Neural cell (in vitro differentiated cells): Measurements from ENCODE around the gene CHL1. TPM values are rescaled to one million over a fixed set of nuclear protein-coding genes. Genes with fewer than 3 reads are reported as not detected.

ENCODE experiments used
- H2AFZ ChIP-seq: fragments of 200-600, 300-800 bp; sonication (generic), shearing (Covaris generic); 2 replicates; pipeline ENCODE4 v1.6.0; 2014; ENCODE audit warnings: low read depth, mild to moderate bottlenecking, antibody characterized with exemption, low read length, moderate library complexity
- H3F3A ChIP-seq: fragments of 200-600 bp; shearing (Covaris generic); 2 replicates; pipeline ENCODE4 v1.6.1; 2016; ENCODE audit warnings: mild to moderate bottlenecking, moderate library complexity, mixed read lengths, antibody characterized with exemption, low read length; ENCODE audit not compliant: insufficient read depth, poor library complexity, severe bottlenecking
- H3K27ac ChIP-seq: fragments of 200-600, 300-800 bp; sonication (generic), shearing (Covaris generic); 2 replicates; pipeline ENCODE4 v1.5.1; 2014; ENCODE audit warnings: mild to moderate bottlenecking, low read length, moderate library complexity
- H3K27me3 ChIP-seq: fragments of 300-800, 200-600 bp; sonication (generic), shearing (Covaris generic); 2 replicates; pipeline ENCODE4 v1.6.0; 2014; ENCODE audit warnings: mild to moderate bottlenecking, low read depth, low read length, moderate library complexity; ENCODE audit not compliant: insufficient read depth
- H3K36me3 ChIP-seq: fragments of 300-800, 200-600 bp; sonication (generic), shearing (Covaris generic); 2 replicates; pipeline ENCODE4 v1.5.1; 2014; ENCODE audit warnings: mild to moderate bottlenecking, antibody characterized with exemption, low read length, moderate library complexity; ENCODE audit not compliant: insufficient read depth
- H3K4me2 ChIP-seq: fragments of 300-800, 200-600 bp; sonication (generic), shearing (Covaris generic); 2 replicates; pipeline ENCODE4 v1.6.0; 2014; ENCODE audit warnings: mild to moderate bottlenecking, low read length
- H3K4me3 ChIP-seq: fragments of 300-800, 200-600 bp; sonication (generic), shearing (Covaris generic); 2 replicates; pipeline ENCODE4 v1.5.1; 2014; ENCODE audit warnings: mild to moderate bottlenecking, low read length, moderate library complexity
- H3K79me2 ChIP-seq: fragments of 200-600 bp; shearing (Covaris generic); replicated peaks from 2 replicates; pipeline ENCODE4 v1.6.0; 2014; ENCODE audit warnings: mild to moderate bottlenecking, low read length, moderate library complexity; ENCODE audit not compliant: insufficient read depth
- H3K9ac ChIP-seq: fragments of 300-800, 200-600 bp; sonication (generic), shearing (Covaris generic); 2 replicates; pipeline ENCODE4 v1.6.1; 2016; ENCODE audit warnings: mild to moderate bottlenecking, low read length, mixed read lengths
- H3K9me2 ChIP-seq: fragments of 200-600 bp; shearing (Covaris generic); 2 replicates; pipeline ENCODE4 v1.6.1; 2016; ENCODE audit warnings: mild to moderate bottlenecking, low read length, mixed read lengths; ENCODE audit not compliant: insufficient read depth
- H3K9me3 ChIP-seq: fragments of 200-600, 300-800 bp; sonication (generic), shearing (Covaris generic); 2 replicates; pipeline ENCODE4 v1.6.1; 2016; ENCODE audit warnings: mild to moderate bottlenecking, mixed run types, low read length, moderate library complexity, mixed read lengths
- H4K20me1 ChIP-seq: fragments of 200-600 bp; shearing (Covaris generic); 2 replicates; pipeline ENCODE4 v1.6.1; 2016; ENCODE audit warnings: mild to moderate bottlenecking, mixed run types; ENCODE audit not compliant: insufficient read depth
- EP300 ChIP-seq: fragments of 450-650 bp; conservative IDR thresholded peaks from 2 replicates; pipeline ENCODE4 v1.6.1; 2014; ENCODE audit warnings: antibody characterized with exemption, mild to moderate bottlenecking, moderate library complexity; ENCODE audit not compliant: poor library complexity, severe bottlenecking
- EZH2 ChIP-seq: fragments of 200-600, 300-800 bp; shearing (Covaris generic), sonication (generic); IDR thresholded peaks from 2 replicates; pipeline ENCODE4 v1.6.1; 2014; ENCODE audit warnings: antibody characterized with exemption, low read length, borderline replicate concordance, mild to moderate bottlenecking; ENCODE audit not compliant: insufficient read depth, poor library complexity, severe bottlenecking
- MXI1 ChIP-seq: fragments of 450-650 bp; conservative IDR thresholded peaks from 2 replicates; pipeline ENCODE4 v1.6.1; 2014; ENCODE audit warnings: antibody characterized with exemption, mild to moderate bottlenecking; ENCODE audit not compliant: poor library complexity, severe bottlenecking
- POLR2AphosphoS5 ChIP-seq: IDR thresholded peaks from 2 replicates; pipeline ENCODE4 v1.6.1; 2012
- RAD21 ChIP-seq: fragments of 450-650 bp; conservative IDR thresholded peaks from 2 replicates; pipeline ENCODE4 v1.6.1; 2014; ENCODE audit warnings: antibody characterized with exemption, mild to moderate bottlenecking, moderate library complexity
- SMC3 ChIP-seq: fragments of 450-650 bp; conservative IDR thresholded peaks from 2 replicates; pipeline ENCODE4 v1.6.1; 2014; ENCODE audit warnings: antibody characterized with exemption, mild to moderate bottlenecking, moderate library complexity; ENCODE audit not compliant: poor library complexity
- TAF1 ChIP-seq: IDR thresholded peaks from 2 replicates; pipeline ENCODE4 v1.6.1; 2012; ENCODE audit warnings: low read depth
- polyA plus RNA-seq: library from polyadenylated mRNA; depleted of rRNA; stranded (reverse); fragments of >200 nt; gene quantifications from 2 replicates; pipeline ENCODE4 v1.2.3, GENCODE V29; 2014
- TF ChIP-seq, protein P1 (sequence below): fragments of 450-650 bp; IDR thresholded peaks from 2 replicates; pipeline ENCODE4 v1.5.1; 2014; ENCODE audit warnings: antibody characterized with exemption, mild to moderate bottlenecking, moderate library complexity; ENCODE audit not compliant: poor library complexity, severe bottlenecking
- TF ChIP-seq, protein P2 (sequence below): IDR thresholded peaks from 2 replicates; pipeline ENCODE4 v1.6.1; 2012; ENCODE audit warnings: borderline replicate concordance

CHL1 gene
- polyA plus RNA-seq, 1 donor from 2014 or later: 199 TPM

DNA sequence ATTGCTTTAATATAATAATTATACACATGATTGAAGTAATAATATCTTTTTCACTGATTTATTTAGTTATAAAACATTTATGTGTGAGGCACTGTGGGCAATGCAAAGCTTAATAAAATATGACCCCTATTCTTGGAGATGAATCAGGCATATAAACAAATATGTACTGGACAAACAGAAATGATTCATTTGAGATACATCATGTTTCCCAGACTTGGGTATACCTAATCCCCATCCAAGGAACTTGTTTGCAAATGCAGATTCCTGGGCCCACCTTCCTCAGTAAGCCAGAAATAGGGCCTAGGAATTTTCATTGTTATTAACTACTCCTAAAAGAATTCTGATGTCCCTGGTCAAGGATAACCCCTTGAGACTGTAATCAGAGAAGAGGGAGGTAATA is 184.2 kb downstream of the CHL1 start:
- no peaks in the 10 kb centered on the region for H3K79me2 ChIP-seq
- peaks cover 4% of the 10 kb centered on the region for H3K36me3 ChIP-seq
- no peak overlapping the region for H3K4me2 ChIP-seq
- no peaks in the 10 kb centered on the region for H3K9me2 ChIP-seq
- no peaks in the 10 kb centered on the region for H4K20me1 ChIP-seq
- TF ChIP-seq MXI1 (no peak), POLR2AphosphoS5 (no peak), RAD21 (no peak), EP300 (no peak)
- TF ChIP-seq, protein P1, sequence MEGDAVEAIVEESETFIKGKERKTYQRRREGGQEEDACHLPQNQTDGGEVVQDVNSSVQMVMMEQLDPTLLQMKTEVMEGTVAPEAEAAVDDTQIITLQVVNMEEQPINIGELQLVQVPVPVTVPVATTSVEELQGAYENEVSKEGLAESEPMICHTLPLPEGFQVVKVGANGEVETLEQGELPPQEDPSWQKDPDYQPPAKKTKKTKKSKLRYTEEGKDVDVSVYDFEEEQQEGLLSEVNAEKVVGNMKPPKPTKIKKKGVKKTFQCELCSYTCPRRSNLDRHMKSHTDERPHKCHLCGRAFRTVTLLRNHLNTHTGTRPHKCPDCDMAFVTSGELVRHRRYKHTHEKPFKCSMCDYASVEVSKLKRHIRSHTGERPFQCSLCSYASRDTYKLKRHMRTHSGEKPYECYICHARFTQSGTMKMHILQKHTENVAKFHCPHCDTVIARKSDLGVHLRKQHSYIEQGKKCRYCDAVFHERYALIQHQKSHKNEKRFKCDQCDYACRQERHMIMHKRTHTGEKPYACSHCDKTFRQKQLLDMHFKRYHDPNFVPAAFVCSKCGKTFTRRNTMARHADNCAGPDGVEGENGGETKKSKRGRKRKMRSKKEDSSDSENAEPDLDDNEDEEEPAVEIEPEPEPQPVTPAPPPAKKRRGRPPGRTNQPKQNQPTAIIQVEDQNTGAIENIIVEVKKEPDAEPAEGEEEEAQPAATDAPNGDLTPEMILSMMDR: no peak
- no peaks in the 10 kb centered on the region for H3K27me3 ChIP-seq
- H3K27ac ChIP-seq: no peak overlapping the region
- no peak overlapping the region for H3K9ac ChIP-seq
- H3K9me3 ChIP-seq: no peaks in the 10 kb centered on the region
- no peak overlapping the region for H3K4me3 ChIP-seq
- H3F3A ChIP-seq: no peaks in the 10 kb centered on the region
- no peak overlapping the region for H2AFZ ChIP-seq

DNA sequence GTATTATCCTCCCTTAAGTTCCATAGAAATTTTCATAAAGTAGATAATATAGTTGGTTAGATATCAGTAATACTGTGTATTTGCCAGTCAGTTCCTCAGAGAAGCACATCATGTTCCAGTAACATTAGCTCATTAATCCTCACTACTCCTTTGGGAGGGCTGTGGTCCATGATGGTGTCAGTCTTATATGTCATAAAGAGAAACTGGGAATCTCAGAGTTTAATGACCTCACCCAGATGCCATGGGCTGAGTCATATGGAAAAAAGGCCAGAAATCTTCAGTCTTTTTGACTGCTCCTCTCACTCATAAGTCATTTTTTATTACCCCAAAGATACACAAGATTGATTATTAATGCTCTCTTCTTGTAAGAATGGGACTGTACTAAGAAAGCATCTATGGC is 188.6 kb downstream of the CHL1 start:
- Histone ChIP-seq H3F3A (no peaks in the 10 kb centered on the region), H3K27ac (no peak overlapping the region), H3K9me2 (no peaks in the 10 kb centered on the region), H3K79me2 (no peaks in the 10 kb centered on the region), H3K4me3 (no peak overlapping the region), H2AFZ (no peak overlapping the region), H3K4me2 (no peak overlapping the region), H4K20me1 (no peaks in the 10 kb centered on the region), H3K36me3 (no peaks in the 10 kb centered on the region), H3K9me3 (no peaks in the 10 kb centered on the region), H3K27me3 (no peaks in the 10 kb centered on the region), H3K9ac (no peak overlapping the region)
- TF ChIP-seq, protein P2, sequence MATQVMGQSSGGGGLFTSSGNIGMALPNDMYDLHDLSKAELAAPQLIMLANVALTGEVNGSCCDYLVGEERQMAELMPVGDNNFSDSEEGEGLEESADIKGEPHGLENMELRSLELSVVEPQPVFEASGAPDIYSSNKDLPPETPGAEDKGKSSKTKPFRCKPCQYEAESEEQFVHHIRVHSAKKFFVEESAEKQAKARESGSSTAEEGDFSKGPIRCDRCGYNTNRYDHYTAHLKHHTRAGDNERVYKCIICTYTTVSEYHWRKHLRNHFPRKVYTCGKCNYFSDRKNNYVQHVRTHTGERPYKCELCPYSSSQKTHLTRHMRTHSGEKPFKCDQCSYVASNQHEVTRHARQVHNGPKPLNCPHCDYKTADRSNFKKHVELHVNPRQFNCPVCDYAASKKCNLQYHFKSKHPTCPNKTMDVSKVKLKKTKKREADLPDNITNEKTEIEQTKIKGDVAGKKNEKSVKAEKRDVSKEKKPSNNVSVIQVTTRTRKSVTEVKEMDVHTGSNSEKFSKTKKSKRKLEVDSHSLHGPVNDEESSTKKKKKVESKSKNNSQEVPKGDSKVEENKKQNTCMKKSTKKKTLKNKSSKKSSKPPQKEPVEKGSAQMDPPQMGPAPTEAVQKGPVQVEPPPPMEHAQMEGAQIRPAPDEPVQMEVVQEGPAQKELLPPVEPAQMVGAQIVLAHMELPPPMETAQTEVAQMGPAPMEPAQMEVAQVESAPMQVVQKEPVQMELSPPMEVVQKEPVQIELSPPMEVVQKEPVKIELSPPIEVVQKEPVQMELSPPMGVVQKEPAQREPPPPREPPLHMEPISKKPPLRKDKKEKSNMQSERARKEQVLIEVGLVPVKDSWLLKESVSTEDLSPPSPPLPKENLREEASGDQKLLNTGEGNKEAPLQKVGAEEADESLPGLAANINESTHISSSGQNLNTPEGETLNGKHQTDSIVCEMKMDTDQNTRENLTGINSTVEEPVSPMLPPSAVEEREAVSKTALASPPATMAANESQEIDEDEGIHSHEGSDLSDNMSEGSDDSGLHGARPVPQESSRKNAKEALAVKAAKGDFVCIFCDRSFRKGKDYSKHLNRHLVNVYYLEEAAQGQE: no peak
- TF ChIP-seq POLR2AphosphoS5: no peak
- no peak for TF ChIP-seq TAF1
- TF ChIP-seq SMC3: no peak
- TF ChIP-seq RAD21: no peak
- no peak for TF ChIP-seq EZH2

DNA sequence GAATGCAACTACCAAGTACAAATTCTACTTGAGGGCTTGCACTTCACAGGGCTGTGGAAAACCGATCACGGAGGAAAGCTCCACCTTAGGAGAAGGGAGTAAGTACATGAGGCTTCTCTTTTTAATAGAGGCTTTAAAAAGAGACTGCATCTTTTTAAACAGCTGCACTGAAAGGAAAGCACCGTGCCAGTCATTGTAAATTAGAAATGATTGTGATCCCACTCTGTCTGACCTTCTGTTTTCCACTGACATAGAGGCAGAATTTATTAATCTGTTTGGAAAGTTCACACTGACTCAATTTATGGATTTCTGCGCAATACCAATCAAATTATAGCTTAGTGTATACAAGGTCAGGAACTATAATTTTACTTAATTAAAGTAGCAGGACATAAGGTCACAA is 198.2 kb downstream of the CHL1 start:
- no peaks in the 10 kb centered on the region for H4K20me1 ChIP-seq

More for the DNA sequence above, 198.2 kb downstream of the CHL1 start:
- H3K27me3 ChIP-seq: no peaks in the 10 kb centered on the region
- H2AFZ ChIP-seq: no peak overlapping the region
- no peaks in the 10 kb centered on the region for H3F3A ChIP-seq
- TF ChIP-seq, protein P1: no peak
- TF ChIP-seq, protein P2: no peak
- TF ChIP-seq EP300 (no peak), SMC3 (no peak), POLR2AphosphoS5 (no peak)
- H3K9me2 ChIP-seq: no peaks in the 10 kb centered on the region
- H3K9ac ChIP-seq: no peak overlapping the region
- no peak overlapping the region for H3K27ac ChIP-seq
- no peaks in the 10 kb centered on the region for H3K36me3 ChIP-seq
- H3K9me3 ChIP-seq: no peaks in the 10 kb centered on the region
- no peak overlapping the region for H3K4me2 ChIP-seq
- no peaks in the 10 kb centered on the region for H3K79me2 ChIP-seq
- H3K4me3 ChIP-seq: no peak overlapping the region
